Right lobe of liver (tissue), 6 donors: Measurements from ENCODE around the gene ACOX3. TPM values are rescaled to one million over a fixed set of nuclear protein-coding genes. Genes with fewer than 3 reads are reported as not detected.

Source experiments
- ATAC-seq, 4 donors: fragments of 200-7000 bp; cut with Tn5 transposase; one replicate each; pipeline ENCODE4 v1.9.1; 2020; ENCODE audit warnings: mild to moderate bottlenecking in 4 of 4, moderate library complexity in 4 of 4
- DNase-seq, 3 donors: peaks; one replicate each; pipeline ENCODE4 v3.0.0-alpha.2; 2020
- H3K27ac ChIP-seq, 3 donors: fragments of 200-600 bp; one replicate each; pipeline ENCODE4 v1.8.0; 2022
- H3K27me3 ChIP-seq, 2 donors: fragments of 200-600 bp; one replicate each; pipeline ENCODE4 v1.8.0; 2022
- H3K36me3 ChIP-seq, 4 donors: fragments of 200-600 bp; sonication (generic) in 1 of 4; one replicate each; pipeline versions ENCODE4 v1.5.1 to v1.8.0; 2017 to 2022; ENCODE audit warnings: control low read depth in 1 of 4
- H3K4me1 ChIP-seq, 4 donors: fragments of 200-600 bp; sonication (generic) in 1 of 4; one replicate each; pipeline versions ENCODE4 v1.5.1 to v1.8.0; 2017 to 2022; ENCODE audit warnings: control low read depth in 1 of 4
- H3K4me3 ChIP-seq, 3 donors: fragments of 200-600 bp; one replicate each; pipeline ENCODE4 v1.8.0; 2022
- H3K9me3 ChIP-seq, 4 donors: fragments of 200-600 bp; sonication (generic) in 1 of 4; one replicate each; pipeline versions ENCODE4 v1.5.1 to v1.8.0; 2017 to 2022; ENCODE audit warnings: control low read depth in 1 of 4
- POLR2A ChIP-seq: fragments of 450-650 bp; IDR thresholded peaks from one replicate; pipeline ENCODE4 v1.6.1; 2017; ENCODE audit warnings: antibody characterized with exemption, mild to moderate bottlenecking
- WGBS: methylation state at CpG from one replicate; pipeline ENCODE4 v1.1.6; 2018; ENCODE audit warnings: low coverage, low lambda C conversion rate; ENCODE audit not compliant: insufficient coverage; ENCODE audit errors: missing lambda C conversion rate; 5-methylcytosine and 5-hydroxymethylcytosine counted together
- intact Hi-C, 2 donors: fragments of 100-400 bp; cut with DNase I; formaldehyde crosslinking; loops; one replicate each; pipeline versions ENCODE4 v1.11.2 to v1.14.1; 2022
- total RNA-seq, 6 experiments: library from RNA; depleted of rRNA in 2 of 6; stranded (reverse); fragments of >200 nt in 2 of 6; fragmentation: NEBNext Ultra II Directional in 3 of 6; extraction: Animal tissue kit (Norgen Biotek cat#: 25700) in 3 of 6; gene quantifications; one replicate each; pipeline versions ENCODE4 v1.1.0 to v1.2.4, GENCODE V29; 2016 to 2023
- TF ChIP-seq, protein P1 (sequence below), 4 donors: fragments of 200-600 bp in 3 of 4; fragments of 450-650 bp in 1 of 4; IDR thresholded peaks; one replicate each; pipeline versions ENCODE4 v1.5.1 to v1.8.0; 2016 to 2022; ENCODE audit warnings: antibody characterized with exemption in 4 of 4, mild to moderate bottlenecking in 2 of 4
- donor health status: DM: no; HTN: yes; CAD: no.
- donor health status: DM: no; HTN: no; CAD: no.
- donor health status: DM: no; HTN: no; CAD: no.
- donor health status: DM: no; HTN: yes; CAD: no.
- donor health status: DM: no; HTN: yes; CAD: no.

The ACOX3 gene
- total RNA-seq, 6 experiments from 2014 or later = 18.5 to 36.9 (median 21.9) TPM

- ATAC-seq = no peak
Measured at GRCh38 chr4:8368061-8368481, 72.5 kb downstream of the ACOX3 start.

GRCh38 chr4:8366601-8367000 lies 73.9 kb downstream of the ACOX3 start:
- no peak overlapping the region for H3K4me3 ChIP-seq
- H3K27me3 ChIP-seq = no peaks in the 10 kb centered on the region
- H3K4me1 ChIP-seq = peaks cover 0 to 6% (median 0%) of the 10 kb centered on the region in 4 donors
- H3K36me3 ChIP-seq = no peaks in the 10 kb centered on the region
- TF ChIP-seq POLR2A = no peak
- TF ChIP-seq, protein P1, sequence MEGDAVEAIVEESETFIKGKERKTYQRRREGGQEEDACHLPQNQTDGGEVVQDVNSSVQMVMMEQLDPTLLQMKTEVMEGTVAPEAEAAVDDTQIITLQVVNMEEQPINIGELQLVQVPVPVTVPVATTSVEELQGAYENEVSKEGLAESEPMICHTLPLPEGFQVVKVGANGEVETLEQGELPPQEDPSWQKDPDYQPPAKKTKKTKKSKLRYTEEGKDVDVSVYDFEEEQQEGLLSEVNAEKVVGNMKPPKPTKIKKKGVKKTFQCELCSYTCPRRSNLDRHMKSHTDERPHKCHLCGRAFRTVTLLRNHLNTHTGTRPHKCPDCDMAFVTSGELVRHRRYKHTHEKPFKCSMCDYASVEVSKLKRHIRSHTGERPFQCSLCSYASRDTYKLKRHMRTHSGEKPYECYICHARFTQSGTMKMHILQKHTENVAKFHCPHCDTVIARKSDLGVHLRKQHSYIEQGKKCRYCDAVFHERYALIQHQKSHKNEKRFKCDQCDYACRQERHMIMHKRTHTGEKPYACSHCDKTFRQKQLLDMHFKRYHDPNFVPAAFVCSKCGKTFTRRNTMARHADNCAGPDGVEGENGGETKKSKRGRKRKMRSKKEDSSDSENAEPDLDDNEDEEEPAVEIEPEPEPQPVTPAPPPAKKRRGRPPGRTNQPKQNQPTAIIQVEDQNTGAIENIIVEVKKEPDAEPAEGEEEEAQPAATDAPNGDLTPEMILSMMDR (IDR thresholded peaks at IDR 0.05) = no peak
- no peak overlapping the region for H3K27ac ChIP-seq
- WGBS = 83% methylated on average over 5 of the region's 17 CpGs
- DNase-seq = peak in 1 of 3 donors; percentile 11
- H3K9me3 ChIP-seq = no peaks in the 10 kb centered on the region
- ATAC-seq = no peak
- intact Hi-C loops = no loop called here

More at GRCh38 chr4:8368061-8368481, 72.5 kb downstream of the ACOX3 start:
- Histone ChIP-seq H3K36me3 (no peaks in the 10 kb centered on the region), H3K4me1 (peaks cover 0 to 6% (median 0%) of the 10 kb centered on the region in 4 donors), H3K27me3 (no peaks in the 10 kb centered on the region), H3K27ac (no peak overlapping the region), H3K4me3 (no peak overlapping the region), H3K9me3 (no peaks in the 10 kb centered on the region)
- 72% methylated on average over 7 of the region's 12 CpGs for WGBS
- no peak for TF ChIP-seq POLR2A
- TF ChIP-seq, protein P1 (IDR thresholded peaks at IDR 0.05) = no peak
- DNase-seq = no peak
- intact Hi-C loops = no loop called here

GRCh38 chr4:8365951-8366350 lies 74.6 kb downstream of the ACOX3 start:
- Histone ChIP-seq H3K27me3 (no peaks in the 10 kb centered on the region), H3K4me3 (no peak overlapping the region), H3K27ac (no peak overlapping the region), H3K4me1 (peaks cover 0 to 6% (median 0%) of the 10 kb centered on the region in 4 donors), H3K9me3 (no peaks in the 10 kb centered on the region), H3K36me3 (no peaks in the 10 kb centered on the region)
- peak in 1 of 3 donors; percentile 35 for DNase-seq
- WGBS = 78% methylated on average over 6 of the region's 11 CpGs
- ATAC-seq = no peak
- intact Hi-C loops = no loop called here
- no peak for TF ChIP-seq POLR2A
- TF ChIP-seq, protein P1 (IDR thresholded peaks at IDR 0.05) = no peak

- DNase-seq (peak in 1 of 3 donors; percentile 51), ATAC-seq (no peak)
- Histone ChIP-seq H3K27ac (no peak overlapping the region), H3K4me3 (no peak overlapping the region), H3K4me1 (peaks cover 0 to 6% (median 0%) of the 10 kb centered on the region in 4 donors), H3K9me3 (no peaks in the 10 kb centered on the region), H3K27me3 (no peaks in the 10 kb centered on the region), H3K36me3 (no peaks in the 10 kb centered on the region)
- intact Hi-C loops = no loop called here
- TF ChIP-seq, protein P1 (IDR thresholded peaks at IDR 0.05) = no peak
- TF ChIP-seq POLR2A = no peak
- 100% methylated on average over 1 of the region's 13 CpGs for WGBS
Measured at GRCh38 chr4:8365353-8365752, 75.2 kb downstream of the ACOX3 start.
